GM19463 (cell line): ENCODE results near the gene ADAM15.

Experiments
- ATAC-seq: cut with Tn5 transposase; IDR thresholded peaks from one replicate; pipeline ENCODE4 v1.9.1; 2021; ENCODE audit warnings: mild to moderate bottlenecking, moderate library complexity; ENCODE audit not compliant: unreplicated experiment

ADAM15 gene

DNA sequence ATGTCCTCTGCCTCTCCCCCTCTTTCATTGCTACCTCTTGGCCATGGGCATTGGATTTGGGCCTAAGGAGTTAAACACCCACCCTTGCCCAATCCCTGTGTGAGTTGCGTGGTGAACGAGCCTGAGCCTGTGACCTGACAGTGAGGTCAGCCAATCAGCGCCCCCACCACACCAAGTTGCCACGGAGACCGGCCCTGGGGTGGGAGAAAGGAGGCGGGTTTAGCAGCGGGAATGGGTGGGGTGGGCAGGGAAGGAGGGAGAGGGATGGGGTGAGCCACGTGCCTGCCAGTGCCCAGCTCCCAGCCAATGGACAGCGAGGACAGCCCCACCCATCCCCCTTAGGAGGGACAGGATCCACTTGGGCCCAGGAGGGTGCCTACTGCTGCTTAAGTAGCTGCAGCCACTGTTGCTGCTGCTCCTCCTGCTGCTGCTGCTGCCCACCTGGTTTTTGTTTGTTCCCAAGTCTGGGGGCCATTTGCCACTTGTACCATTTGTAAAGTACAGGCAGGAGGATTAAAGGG, 39.0 kb upstream of the ADAM15 start:
- no peak for ATAC-seq

DNA sequence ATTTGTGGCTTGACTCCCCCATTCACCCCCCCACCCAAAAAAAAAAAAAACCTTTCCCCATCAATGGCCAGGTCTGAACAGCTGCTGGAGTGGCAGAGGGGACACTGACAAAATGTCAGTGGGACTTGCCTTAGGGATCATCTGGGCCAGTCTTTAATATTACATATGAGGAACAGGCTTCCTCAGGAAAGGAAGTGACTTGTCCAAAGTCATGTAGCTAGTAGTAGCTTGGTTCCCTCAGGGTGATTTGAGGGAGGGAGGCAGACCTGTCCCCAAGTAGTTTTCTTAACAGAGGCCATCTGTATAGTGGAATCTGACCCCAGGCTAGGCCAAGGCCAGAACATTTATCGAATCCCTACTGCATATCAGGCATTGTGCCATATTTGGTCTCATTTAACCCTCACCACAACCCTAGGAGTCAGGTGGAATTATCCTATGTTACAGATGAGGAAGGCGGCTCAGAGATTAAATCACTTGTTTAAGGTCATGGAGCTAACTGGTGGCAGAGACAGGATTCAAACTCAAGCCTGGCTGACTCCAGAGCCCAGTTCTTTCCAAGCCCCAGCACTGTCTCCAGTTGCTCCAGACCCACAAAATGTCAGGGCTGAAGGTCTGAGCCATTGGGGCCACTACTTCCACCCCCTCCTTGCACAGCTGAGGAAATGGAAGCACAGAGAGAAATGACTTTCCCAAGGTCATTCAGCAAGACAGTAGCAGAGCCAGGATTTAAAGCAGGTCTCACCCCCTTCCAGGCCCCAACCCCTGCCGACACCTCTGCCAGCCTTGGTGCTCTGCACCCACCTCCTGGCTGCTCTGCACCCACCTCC, 38.1 kb upstream of the ADAM15 start:
- no peak for ATAC-seq

DNA sequence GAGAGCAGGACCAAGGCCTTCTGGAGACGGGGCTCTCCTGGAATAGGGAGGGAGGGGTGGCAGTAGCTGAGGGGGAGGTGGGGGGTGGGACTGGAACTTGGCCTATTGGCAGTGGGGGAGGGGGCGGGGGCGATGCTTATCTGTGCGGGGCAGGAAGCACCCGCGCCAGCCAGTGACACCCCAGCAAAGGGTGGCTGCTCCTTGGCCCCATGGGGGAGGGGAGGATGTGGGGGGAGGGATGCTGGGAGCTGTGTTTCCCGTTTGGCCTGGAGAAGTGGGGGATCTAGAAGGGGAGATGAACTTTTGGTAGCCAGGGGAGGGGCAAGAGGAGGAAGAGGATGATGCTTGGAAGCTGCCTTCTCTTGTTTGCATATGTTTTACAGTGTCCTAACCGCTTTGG, 37.5 kb upstream of the ADAM15 start:
- no peak for ATAC-seq

DNA sequence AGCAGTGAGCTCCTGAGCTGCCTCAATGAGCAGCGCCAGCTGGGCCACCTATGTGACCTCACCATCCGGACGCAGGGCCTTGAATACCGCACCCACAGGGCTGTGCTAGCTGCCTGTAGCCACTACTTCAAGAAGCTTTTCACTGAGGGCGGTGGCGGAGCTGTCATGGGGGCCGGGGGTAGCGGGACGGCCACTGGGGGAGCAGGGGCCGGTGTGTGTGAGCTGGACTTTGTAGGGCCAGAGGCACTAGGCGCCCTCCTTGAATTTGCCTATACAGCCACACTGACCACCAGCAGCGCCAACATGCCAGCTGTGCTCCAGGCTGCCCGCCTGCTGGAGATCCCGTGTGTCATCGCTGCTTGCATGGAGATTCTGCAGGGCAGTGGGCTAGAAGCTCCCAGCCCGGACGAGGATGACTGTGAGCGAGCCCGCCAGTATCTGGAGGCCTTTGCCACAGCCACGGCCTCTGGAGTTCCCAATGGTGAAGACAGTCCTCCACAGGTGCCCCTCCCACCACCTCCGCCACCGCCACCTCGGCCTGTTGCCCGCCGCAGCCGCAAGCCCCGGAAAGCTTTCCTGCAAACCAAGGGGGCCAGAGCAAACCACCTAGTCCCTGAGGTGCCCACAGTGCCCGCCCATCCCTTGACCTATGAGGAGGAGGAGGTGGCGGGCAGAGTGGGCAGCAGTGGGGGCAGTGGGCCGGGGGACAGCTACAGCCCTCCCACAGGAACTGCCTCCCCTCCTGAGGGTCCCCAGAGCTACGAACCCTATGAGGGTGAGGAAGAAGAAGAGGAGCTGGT, 36.2 kb upstream of the ADAM15 start:
- no peak for ATAC-seq

DNA sequence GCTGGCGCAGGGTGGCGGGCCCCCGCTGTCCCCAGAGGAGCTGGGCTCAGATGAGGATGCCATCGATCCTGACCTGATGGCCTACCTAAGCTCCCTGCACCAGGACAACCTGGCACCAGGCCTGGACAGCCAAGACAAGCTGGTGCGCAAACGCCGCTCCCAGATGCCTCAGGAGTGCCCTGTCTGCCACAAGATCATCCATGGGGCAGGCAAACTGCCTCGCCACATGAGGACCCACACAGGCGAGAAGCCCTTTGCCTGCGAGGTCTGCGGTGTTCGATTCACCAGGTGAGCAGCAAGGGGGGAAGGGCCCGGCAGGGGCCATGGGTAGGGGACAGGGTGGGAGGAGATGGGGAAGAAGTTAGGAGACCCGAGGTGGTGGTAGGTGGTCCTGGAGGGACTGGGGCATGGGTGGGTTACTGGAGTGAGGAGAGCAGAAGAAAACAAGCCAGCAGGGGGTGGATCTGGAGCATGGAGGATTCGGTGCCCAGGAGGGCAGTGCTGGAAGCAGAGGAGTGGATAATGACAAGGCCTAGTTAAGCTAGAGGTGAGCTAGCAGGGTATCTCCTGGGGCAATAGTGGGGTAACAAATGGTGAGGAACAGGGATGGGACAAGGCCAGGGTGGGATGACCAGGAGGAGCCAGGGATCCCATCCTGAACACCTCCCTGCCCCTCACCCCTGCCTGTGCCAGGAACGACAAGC, 35.4 kb upstream of the ADAM15 start:
- ATAC-seq: no peak

DNA sequence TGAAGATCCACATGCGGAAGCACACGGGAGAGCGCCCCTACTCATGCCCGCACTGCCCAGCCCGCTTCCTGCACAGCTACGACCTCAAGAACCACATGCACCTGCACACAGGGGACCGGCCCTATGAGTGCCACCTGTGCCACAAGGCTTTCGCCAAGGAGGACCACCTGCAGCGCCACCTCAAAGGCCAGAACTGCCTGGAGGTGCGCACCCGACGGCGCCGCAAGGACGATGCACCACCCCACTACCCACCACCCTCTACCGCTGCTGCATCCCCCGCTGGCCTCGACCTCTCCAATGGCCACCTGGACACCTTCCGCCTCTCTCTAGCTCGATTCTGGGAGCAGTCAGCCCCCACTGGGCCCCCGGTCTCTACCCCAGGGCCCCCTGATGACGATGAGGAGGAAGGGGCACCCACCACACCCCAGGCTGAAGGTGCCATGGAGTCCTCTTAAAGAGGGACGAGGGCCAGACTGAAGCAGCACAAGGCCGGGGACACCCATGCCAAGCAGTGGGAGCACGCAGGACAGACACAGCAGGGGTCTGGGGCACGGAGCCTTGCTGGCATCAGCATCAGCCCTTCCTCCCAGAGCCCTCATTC, 34.8 kb upstream of the ADAM15 start:
- ATAC-seq: no peak

DNA sequence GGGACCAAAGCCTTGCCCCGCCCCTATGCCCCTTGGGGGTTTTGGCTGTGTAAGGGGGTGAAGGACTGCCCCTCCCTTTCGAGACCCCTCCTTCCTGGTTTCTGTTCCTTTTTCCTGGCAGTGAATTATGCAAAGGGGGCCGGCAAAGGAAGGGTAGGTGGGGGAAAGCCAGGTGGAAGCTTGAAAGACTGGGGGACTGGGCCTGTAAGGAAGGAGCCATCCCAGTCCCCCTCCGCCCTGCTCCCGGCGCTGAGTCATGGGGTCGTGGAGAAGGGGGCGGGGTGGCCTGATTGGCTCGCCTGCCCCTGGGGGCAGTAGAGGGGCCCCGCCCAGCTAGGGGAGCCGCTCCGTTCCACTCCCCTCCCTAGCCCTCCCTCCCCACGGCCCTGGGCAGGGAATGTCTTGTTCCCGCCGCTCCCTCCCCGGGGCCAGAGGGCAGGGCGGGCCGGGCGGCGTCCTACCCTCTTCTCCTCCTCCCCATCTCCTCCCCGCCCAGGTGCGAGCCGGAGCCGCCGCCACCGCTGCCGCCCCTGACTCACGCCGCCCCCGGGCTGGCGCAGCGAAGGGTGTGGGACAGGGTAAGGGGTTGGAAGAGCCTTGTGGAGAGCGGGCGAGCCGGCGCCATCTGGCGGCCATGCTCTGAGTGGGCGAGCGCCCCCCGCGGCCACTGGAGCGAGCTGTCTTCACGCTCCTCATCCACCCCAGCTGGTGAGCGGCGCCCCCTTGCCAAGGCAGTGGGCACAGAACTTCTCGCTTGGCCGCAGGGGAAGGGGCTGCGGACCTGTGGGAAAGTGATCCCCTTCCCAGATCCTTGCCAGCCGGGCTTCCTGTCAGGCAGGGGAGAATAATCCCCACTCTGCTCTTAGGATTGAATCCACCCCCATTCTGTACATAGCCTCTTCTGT, 33.8 kb upstream of the ADAM15 start:
- ATAC-seq: peak; percentile 74

DNA sequence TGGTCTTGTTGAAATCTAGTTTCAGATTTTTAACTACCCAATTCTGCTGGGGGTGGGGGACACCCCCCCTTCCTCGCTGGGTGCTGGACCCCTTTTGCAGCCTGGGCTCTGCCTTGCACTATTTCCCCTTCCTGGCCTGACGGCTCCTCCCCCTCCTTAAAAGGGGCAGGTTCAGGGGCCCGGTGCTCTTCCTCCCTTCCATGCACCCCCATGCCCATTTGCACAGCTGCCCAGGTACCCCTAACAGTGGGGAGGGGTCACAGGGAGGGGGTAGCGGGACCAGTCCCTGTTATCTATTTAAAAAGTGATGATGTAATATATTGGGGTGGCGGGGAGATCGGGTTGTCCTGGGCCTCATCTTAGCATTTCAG, 33.2 kb upstream of the ADAM15 start:
- ATAC-seq: no peak

DNA sequence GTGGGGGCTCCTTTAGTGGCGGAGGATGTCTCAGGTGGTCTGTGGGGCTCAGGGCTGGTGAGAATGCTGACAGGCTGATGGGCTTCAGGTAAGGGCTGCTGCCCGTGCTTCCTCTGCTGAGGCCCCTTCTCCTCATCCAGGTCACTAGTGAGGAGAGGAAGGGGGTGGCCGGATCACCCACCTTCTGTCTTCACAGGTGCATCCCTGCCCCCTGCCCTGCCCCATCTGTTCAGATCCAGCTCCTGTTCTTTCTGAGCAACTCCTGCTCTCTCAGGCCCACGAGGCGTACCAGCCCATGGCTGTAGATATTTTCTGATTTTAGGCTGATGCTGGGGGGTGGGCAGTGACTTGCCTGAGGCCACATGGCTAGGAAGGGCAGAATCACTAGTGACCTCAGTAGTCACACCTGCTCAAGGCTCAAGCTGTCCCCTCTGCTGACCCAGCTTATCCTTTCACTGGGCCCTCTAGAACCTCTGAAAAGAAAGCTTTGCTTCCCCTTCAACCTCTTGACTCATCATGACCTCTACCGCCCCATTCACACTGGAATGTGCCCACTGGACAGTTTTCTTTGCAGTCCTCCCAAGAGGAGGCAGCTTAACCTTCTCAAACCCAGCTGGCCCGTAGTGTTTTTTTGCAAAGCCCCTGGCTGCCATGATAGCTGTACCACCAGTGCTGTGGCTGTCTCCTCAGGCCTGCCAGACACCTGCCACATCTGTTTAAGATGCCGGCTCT, 32.3 kb upstream of the ADAM15 start:
- ATAC-seq: no peak

DNA sequence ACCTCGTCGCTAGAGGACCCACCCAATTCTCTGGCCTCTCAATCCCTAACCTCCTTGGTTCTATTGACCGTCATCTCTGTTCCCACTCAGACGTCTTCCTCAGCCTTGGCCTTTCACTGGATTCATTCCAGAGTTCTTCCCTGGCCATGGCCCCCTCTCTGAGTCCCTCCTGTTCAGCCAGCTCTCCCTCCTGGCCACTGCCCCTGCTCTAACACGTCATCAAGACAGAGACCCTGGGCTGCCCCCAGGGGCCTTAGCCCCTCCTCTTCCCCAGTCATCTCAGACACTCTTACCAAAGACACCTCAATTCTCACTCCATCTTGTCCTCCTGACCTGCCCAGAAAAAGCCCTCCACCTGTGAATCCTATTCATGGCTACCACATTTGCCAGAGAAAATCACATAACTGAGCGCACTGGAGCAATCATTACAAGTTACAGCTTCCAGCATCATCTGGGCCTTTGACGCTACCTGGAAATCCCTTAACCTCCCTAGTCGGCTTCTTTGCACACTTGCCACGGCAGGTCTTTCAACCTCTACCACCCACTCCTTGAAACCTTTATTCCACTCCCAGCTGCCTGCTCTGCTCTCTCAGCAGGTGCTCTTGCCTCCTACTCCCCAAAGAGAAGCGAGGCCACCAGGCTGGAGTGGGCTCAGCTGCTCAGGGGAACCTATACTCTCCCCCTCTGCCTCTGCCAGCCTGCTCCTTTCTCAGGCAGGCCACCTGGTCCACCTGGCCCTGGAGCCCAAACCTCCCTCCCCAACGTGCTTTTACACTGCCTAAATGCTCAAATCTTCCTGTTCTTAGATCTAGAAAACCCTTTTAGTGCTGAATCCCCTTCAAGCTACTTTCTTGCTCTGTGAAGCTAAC, 31.5 kb upstream of the ADAM15 start:
- no peak for ATAC-seq

DNA sequence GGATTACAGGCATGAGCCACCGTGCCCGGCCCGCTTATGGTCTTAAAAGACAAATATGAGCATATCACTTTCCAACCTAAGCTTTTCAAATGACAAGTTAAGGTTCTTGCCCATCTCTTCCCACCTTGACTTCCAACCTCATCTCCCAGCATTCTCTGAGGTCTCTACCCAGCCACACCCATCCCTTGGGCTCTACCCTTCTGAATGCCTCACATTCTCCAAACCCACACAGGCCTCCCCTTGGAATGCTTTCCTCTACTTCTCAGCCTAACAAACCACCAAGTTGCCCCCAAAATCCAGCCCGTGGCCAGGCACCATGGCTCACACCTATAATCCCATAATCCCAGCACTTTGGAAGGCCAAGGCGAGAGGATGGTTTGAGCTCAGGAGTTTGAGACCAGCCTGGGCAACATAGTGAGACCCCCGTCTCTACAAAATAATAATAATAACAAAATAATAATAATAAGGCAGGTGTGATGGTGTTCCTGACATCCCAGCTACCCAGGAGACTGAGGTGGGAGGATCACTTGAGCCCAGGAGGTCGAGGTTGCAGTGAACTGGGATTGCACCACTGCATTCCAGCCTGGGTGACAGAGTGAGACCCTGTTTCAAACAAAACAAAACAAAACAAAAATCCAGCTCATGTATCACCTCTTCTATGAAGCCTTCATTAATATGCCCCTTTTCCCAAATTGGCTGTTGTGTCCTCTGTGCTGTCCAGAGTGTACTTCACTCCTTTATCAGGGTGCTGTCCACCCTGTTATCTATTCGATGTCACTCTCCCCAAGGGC, 28.8 kb upstream of the ADAM15 start:
- ATAC-seq: no peak

DNA sequence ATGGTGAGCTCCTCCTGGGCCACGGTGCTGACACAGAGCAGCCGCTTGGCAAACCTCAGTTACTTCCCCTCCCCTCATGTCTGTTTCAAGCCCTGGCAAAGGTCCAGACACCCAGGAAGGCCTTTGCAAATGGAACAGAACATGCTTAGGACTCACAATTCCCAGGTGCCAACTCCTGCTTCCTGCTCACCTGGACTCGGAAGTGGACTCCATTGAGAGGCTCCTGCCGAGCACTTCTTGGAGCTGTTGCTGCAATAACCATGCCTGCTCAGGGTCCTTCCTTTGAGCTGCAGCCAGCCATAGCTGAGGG, 28.2 kb upstream of the ADAM15 start:
- ATAC-seq: no peak

DNA sequence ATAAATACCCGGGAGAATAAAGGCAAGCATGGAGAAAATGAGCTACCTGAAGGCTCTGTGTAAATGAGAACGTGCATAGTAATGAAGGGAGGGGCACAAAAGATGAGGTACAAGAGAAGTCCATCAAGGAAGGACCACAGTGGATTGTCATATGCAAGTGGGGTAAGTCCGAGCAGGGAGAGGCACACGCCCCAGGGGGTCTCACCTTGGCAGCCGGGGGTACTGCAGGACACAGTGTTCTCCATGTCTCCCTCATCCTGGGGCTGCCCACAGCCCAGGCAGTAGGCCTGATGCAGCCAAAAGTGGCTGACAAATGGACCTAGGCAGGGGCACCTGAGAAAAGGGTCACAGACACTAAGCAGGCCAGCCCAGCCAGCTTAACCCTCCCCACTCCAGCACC, 27.5 kb upstream of the ADAM15 start:
- no peak for ATAC-seq

DNA sequence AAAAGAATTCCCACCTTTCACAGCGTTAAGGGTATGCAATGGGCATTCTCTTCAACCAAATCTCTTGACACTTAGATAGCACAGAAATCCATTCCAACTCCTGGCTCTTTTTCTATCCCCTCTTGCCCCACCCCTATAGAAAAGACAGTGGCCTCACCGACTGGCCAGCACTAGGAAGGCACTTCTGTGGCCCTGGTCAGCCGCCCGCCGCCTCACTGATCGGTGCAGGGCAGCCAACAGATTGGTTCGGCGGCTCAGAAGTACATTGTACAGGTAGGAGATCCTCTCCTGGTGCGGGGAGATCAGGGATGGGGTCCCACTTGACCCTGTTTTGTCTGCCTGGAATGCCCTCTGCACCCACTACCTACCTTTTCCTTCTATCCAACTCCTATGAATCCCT, 26.8 kb upstream of the ADAM15 start:
- ATAC-seq: no peak

DNA sequence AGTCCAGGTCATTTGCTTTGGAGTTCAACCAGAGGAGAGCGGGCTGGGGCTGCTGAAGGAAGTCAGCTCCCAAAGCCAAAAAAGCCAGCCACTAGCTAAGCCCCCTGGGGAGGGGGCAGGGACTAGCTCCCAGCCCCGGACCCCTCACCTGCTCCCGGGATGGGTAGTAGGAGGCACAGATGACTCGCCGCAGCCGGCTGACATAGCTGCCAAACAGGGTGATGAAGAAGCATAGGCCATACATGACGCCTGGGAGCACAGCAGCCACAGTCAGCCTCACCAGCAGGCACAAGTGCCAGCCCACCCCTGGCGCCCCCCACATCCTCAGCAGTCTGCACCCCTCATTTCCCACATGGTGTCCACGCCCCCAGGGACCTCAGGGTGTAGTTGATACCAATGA, 25.0 kb upstream of the ADAM15 start:
- ATAC-seq: no peak

DNA sequence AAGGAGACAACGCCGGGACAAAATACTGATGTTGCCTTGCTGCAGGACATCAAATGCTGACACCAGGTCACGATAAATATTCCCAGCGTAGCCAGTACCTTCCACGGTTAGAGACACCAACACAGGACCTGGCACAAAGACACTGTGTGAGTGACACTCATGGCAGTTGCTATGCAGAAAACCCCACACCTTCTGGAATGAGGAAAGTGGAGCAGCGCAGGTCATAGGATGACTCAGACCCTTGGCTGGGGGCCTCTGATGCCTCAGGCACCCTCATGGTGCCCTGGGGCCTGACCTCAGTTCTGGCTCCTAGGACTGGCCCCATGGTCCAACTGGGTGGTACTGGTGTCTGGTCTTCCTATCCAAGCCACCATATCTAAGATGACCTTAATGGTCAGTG, 24.5 kb upstream of the ADAM15 start:
- no peak for ATAC-seq

DNA sequence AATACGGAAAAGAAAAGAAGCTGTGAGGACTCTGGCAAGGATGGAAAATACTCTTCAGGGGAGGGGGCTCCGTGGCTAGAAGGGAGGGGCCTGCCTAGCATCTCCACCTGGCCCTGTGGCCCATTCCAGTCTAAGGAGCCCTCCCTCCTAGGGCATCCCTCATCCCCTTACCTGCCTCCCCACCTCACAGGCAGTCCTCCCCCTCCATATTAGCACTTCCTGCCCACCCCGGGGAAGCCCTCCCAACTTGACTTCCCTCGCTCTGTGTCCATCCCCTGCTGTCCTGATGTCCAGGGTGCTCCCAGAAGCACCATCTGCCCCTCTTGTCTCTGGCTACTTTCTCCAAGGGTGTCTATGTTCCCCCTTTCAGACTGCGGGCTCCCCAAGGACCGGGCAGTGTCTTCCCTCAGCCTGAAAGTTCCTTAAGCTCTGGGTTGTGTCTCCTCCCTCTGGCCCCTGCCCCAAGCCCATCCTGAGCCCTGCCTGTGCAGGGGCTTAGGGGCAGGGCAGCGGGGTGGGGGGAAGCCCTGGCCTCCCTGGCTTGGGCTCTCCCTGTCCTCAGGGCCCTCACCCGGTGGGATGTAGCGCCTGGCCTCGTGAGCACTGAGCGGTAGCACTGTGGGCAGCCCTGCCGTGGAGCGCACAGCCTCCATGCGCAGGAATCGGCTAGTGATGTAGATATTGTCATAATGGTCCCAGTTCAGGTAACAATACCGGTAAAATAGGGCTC, 21.4 kb upstream of the ADAM15 start:
- ATAC-seq: no peak
